Panc1 (cell line): Measurements from ENCODE around the gene EDAR. TPM values are rescaled to one million over a fixed set of nuclear protein-coding genes. Genes with fewer than 3 reads are reported as not detected.

ENCODE experiments used
- ATAC-seq: fragments of 200-7000 bp; cut with Tn5 transposase; 2 replicates; pipeline ENCODE4 v1.9.1; 2020; ENCODE audit warnings: mild to moderate bottlenecking, moderate library complexity
- BruUV-seq: library from RNA; stranded (reverse); fragments of 400-500 nt; replicated peaks from 2 replicates; lab custom pipeline; 2021; lab: Mats Ljungman, UMichigan
- CTCF ChIA-PET: fragments of 300-600 bp; sonication (Branson Sonifier 250); formaldehyde crosslinking; loops from one replicate; lab custom pipeline; 2022; ENCODE audit warnings: antibody characterized with exemption; lab: Charles Lee
- POLR2A ChIA-PET: fragments of 300-600 bp; sonication (Branson Sonifier 250); formaldehyde crosslinking; loops from one replicate; lab custom pipeline; 2022; ENCODE audit warnings: antibody characterized with exemption; lab: Charles Lee
- DNase-seq: peaks from one replicate; pipeline ENCODE4 v3.0.0-alpha.2; 2010; ENCODE audit warnings: low read depth, low spot score
- H3K27ac ChIP-seq: 2 replicates; pipeline ENCODE4 v1.5.1; 2011; ENCODE audit warnings: mild to moderate bottlenecking, low read length, inconsistent platforms
- H3K27me3 ChIP-seq: fragments of 200-500 bp; sonication (Bioruptor generic); 2 replicates; pipeline ENCODE4 v1.6.0; 2014; ENCODE audit warnings: low read length, inconsistent platforms; ENCODE audit not compliant: control insufficient read depth, insufficient read depth
- H3K36me3 ChIP-seq: fragments of 200-500 bp; sonication (Bioruptor generic); 2 replicates; pipeline ENCODE4 v1.5.1; 2014; ENCODE audit warnings: inconsistent platforms, mild to moderate bottlenecking, low read length, moderate library complexity; ENCODE audit not compliant: control insufficient read depth, insufficient read depth
- H3K4me1 ChIP-seq: 2 replicates; pipeline ENCODE4 v1.5.1; 2011; ENCODE audit warnings: inconsistent platforms, mild to moderate bottlenecking, low read length, moderate library complexity; ENCODE audit not compliant: control insufficient read depth, insufficient read depth
- H3K4me3 ChIP-seq, 2 experiments: 2 replicates each; pipeline ENCODE4 v1.5.1; 2011 to 2012; ENCODE audit warnings: low read depth in 2 of 2, low read length in 2 of 2, mild to moderate bottlenecking in 2 of 2, inconsistent platforms in 1 of 2, moderate library complexity in 1 of 2
- H3K9me3 ChIP-seq: fragments of 200-500 bp; sonication (Bioruptor generic); 2 replicates; pipeline ENCODE4 v1.5.1; 2014; ENCODE audit warnings: low read depth, mild to moderate bottlenecking, inconsistent platforms, low read length, moderate library complexity; ENCODE audit not compliant: control insufficient read depth, insufficient read depth
- CTCF ChIP-seq: fragments of 450-650 bp; IDR thresholded peaks from 2 replicates; pipeline ENCODE4 v1.5.1; 2017; ENCODE audit warnings: mild to moderate bottlenecking
- POLR2AphosphoS5 ChIP-seq: IDR thresholded peaks from 2 replicates; pipeline ENCODE4 v1.6.1; 2012; ENCODE audit warnings: mild to moderate bottlenecking, low read depth, low read length, moderate library complexity
- REST ChIP-seq, 2 experiments: IDR thresholded peaks; 2 replicates each; pipeline ENCODE4 v1.6.1; 2011 to 2012; ENCODE audit warnings: low read depth in 2 of 2, control low read depth in 1 of 2, low read length in 1 of 2, mild to moderate bottlenecking in 1 of 2, moderate library complexity in 1 of 2; ENCODE audit not compliant: insufficient read depth in 1 of 2
- SIN3A ChIP-seq: IDR thresholded peaks from 2 replicates; pipeline ENCODE4 v1.6.1; 2012; ENCODE audit warnings: low read depth, mild to moderate bottlenecking, low read length, moderate library complexity, borderline replicate concordance; ENCODE audit not compliant: insufficient read depth
- TCF7L2 ChIP-seq: IDR thresholded peaks from 2 replicates; pipeline ENCODE4 v1.6.1; 2011; ENCODE audit warnings: mild to moderate bottlenecking, low read depth, low read length, inconsistent platforms
- in situ Hi-C: cut with HindIII; loops from 2 replicates; pipeline ENCODE4 v1.10.0; 2016; ENCODE audit warnings: low sequenced_read_pairs, low pct_unique_long_range_greater_than_20kb
- intact Hi-C: fragments of 100-400 bp; cut with micrococcal nuclease; formaldehyde crosslinking; loops from one replicate; pipeline ENCODE4 v1.10.0; 2022; ENCODE audit not compliant: unreplicated experiment
- total RNA-seq: library from RNA; stranded (reverse); gene quantifications from one replicate; pipeline ENCODE4 v1.2.1, GENCODE V29; 2021; ENCODE audit not compliant: unreplicated experiment

Gene EDAR
- total RNA-seq, 1 experiment from 2014 or later, result not detected

GRCh38 chr2:108941767-108942166 is 47.3 kb downstream of the EDAR start:
- H3K27me3 ChIP-seq, result no peaks in the 10 kb centered on the region
- no peak overlapping the region for H3K27ac ChIP-seq
- no peak overlapping the region for H3K4me3 ChIP-seq
- in situ Hi-C loops (no loop called here), intact Hi-C loops (no loop called here)
- ATAC-seq (no peak), DNase-seq (no peak)
- peaks cover 3% of the 10 kb centered on the region; the same call in 1 of the 2 replicates for H3K9me3 ChIP-seq
- TF ChIP-seq SIN3A (no peak), TCF7L2 (no peak), REST (IDR thresholded peaks at IDR 0.05; ENCODE audit: insufficient read depth in 1 of 2, low read depth in 2 of 2, low read length in 1 of 2) (no peak), POLR2AphosphoS5 (no peak), CTCF (no peak)
- H3K4me1 ChIP-seq, result no peaks in the 10 kb centered on the region
- CTCF ChIA-PET, result no interaction called here
- H3K36me3 ChIP-seq, result no peaks in the 10 kb centered on the region
- POLR2A ChIA-PET, result no interaction called here
- BruUV-seq, result no TSS peak

- intact Hi-C loops (no loop called here), in situ Hi-C loops (no loop called here)
- Histone ChIP-seq H3K4me3 (no peak overlapping the region), H3K36me3 (no peaks in the 10 kb centered on the region), H3K27ac (no peak overlapping the region), H3K9me3 (no peaks in the 10 kb centered on the region), H3K4me1 (no peaks in the 10 kb centered on the region), H3K27me3 (no peaks in the 10 kb centered on the region)
- ChIA-PET POLR2A (no interaction called here), CTCF (no interaction called here)
- TF ChIP-seq REST (IDR thresholded peaks at IDR 0.05; ENCODE audit: insufficient read depth in 1 of 2, low read depth in 2 of 2, low read length in 1 of 2) (no peak), CTCF (no peak), SIN3A (no peak), TCF7L2 (no peak), POLR2AphosphoS5 (no peak)
- ATAC-seq (no peak), DNase-seq (no peak)
- no TSS peak for BruUV-seq
Measured at GRCh38 chr2:108941161-108941665, 47.8 kb downstream of the EDAR start.
